PC-9 (cell line): ENCODE results near the gene DNAH14.

Experiments used
- EZH2 ChIP-seq: fragments of 200-600 bp; sonication (generic); IDR thresholded peaks from 2 replicates; pipeline ENCODE4 v1.8.0; 2017; ENCODE audit warnings: antibody characterized with exemption, low read depth
- TF ChIP-seq, protein P1 (sequence below): fragments of 200-600 bp; sonication (generic); conservative IDR thresholded peaks from 2 replicates; pipeline ENCODE4 v1.6.1; 2017; ENCODE audit warnings: mixed run types, antibody characterized with exemption, mild to moderate bottlenecking, moderate library complexity

DNA sequence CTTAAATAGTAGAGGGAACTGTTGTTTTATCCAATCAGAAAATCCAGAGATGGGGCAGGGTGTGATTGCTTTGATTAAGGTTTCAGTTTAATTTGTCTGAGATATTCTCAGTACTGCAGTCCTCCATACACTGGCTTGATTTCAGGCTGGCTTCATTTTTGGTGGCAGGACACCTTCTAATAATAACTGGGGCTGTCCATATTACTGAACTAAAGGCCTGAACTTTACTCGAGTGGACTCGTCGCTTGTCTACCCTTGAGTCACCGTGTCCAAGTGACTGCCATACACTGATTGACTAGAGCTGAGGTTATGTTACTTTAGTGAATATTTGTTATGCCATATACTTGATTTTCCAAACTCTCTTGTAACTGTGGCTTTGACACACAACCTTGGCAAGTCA is 228.8 kb downstream of the DNAH14 start:
- TF ChIP-seq, protein P1, sequence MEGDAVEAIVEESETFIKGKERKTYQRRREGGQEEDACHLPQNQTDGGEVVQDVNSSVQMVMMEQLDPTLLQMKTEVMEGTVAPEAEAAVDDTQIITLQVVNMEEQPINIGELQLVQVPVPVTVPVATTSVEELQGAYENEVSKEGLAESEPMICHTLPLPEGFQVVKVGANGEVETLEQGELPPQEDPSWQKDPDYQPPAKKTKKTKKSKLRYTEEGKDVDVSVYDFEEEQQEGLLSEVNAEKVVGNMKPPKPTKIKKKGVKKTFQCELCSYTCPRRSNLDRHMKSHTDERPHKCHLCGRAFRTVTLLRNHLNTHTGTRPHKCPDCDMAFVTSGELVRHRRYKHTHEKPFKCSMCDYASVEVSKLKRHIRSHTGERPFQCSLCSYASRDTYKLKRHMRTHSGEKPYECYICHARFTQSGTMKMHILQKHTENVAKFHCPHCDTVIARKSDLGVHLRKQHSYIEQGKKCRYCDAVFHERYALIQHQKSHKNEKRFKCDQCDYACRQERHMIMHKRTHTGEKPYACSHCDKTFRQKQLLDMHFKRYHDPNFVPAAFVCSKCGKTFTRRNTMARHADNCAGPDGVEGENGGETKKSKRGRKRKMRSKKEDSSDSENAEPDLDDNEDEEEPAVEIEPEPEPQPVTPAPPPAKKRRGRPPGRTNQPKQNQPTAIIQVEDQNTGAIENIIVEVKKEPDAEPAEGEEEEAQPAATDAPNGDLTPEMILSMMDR, result no peak
- TF ChIP-seq EZH2, result no peak
